Measurements from ENCODE around the gene PLCD4.

PLCD4 gene

GRCh38 chr2:218578272-218578877 is 29.3 kb upstream of the PLCD4 start:
- Mint-ChIP-seq H3K4me3 (no peak overlapping the region), H3K4me1 (ENCODE audit: low read depth in 2 of 2) (peaks cover 14 to 34% of the 10 kb centered on the region in 2 donors), H3K36me3 (ENCODE audit: insufficient read depth) (peaks cover 63% of the 10 kb centered on the region), H3K9me3 (no peaks in the 10 kb centered on the region), H3K27ac (peak overlapping the region; percentile 35 to 52), H3K27me3 (no peaks in the 10 kb centered on the region)
- DNase-seq (no peak), ATAC-seq (replicated peaks) (no peak)

DNA sequence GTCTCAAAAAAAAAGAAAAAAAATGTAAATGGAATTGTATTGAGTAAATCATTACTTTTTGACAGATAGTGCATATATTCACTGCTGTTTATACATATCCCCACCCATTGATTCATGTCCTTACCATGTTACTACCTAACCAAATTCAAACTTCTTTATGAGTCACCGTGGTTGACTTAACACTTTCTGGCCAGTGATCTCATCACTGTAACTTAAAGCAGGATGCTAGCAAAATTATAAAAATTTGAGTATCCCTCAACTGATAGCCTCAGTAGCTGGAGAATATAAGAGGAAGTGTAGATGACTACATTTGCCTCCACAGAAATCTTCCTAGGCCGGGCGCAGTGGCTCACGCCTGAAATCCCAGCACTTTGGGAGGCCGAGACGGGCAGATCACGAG is 25.6 kb upstream of the PLCD4 start:
- no peak overlapping the region for H3K4me3 Mint-ChIP-seq
- no peaks in the 10 kb centered on the region for H3K27me3 Mint-ChIP-seq
- no peak for DNase-seq
- ATAC-seq (replicated peaks): peak; percentile 31
- H3K4me1 Mint-ChIP-seq (ENCODE audit: low read depth in 2 of 2): peaks cover 14 to 23% of the 10 kb centered on the region in 2 donors
- no peaks in the 10 kb centered on the region for H3K9me3 Mint-ChIP-seq
- peak overlapping the region in 1 of 2 donors; percentile 71 for H3K27ac Mint-ChIP-seq
- peaks cover 64% of the 10 kb centered on the region for H3K36me3 Mint-ChIP-seq (ENCODE audit: insufficient read depth)

- no peak overlapping the region for H3K4me3 Mint-ChIP-seq
- no peaks in the 10 kb centered on the region for H3K9me3 Mint-ChIP-seq
- peaks cover 3 to 6% of the 10 kb centered on the region in 2 donors for H3K4me1 Mint-ChIP-seq (ENCODE audit: low read depth in 2 of 2)
- ATAC-seq (replicated peaks): no peak
- DNase-seq: no peak
- no peak overlapping the region for H3K27ac Mint-ChIP-seq
- no peaks in the 10 kb centered on the region for H3K27me3 Mint-ChIP-seq
- H3K36me3 Mint-ChIP-seq (ENCODE audit: insufficient read depth): peaks cover 85% of the 10 kb centered on the region
These were observed 23.5 kb upstream of the PLCD4 start for GRCh38 chr2:218583983-218584850.

DNA sequence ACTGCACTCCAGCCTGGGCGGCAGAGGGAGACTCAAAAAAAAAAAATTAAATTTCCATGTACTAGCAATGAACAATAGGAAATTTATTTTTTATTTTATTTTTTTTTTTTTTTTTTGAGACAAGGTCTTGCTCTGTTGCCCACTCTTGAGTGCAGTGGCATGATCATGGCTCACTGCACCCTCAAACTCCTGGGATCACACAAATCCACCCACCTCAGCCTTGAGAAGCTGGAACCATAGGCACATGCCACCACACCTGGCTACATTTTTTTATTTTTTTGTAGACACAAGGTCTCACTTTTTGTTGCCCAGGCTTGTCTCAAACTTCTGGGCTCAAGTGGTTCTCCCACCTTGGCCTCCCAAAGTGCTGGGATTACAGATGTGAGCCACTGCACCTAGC is 22.2 kb upstream of the PLCD4 start:
- no peak for DNase-seq
- H3K36me3 Mint-ChIP-seq (ENCODE audit: insufficient read depth): peaks cover 90% of the 10 kb centered on the region
- H3K27me3 Mint-ChIP-seq: no peaks in the 10 kb centered on the region
- no peak for ATAC-seq (replicated peaks)
- peaks cover 3 to 6% of the 10 kb centered on the region in 2 donors for H3K4me1 Mint-ChIP-seq (ENCODE audit: low read depth in 2 of 2)
- no peak overlapping the region for H3K4me3 Mint-ChIP-seq
- H3K27ac Mint-ChIP-seq: no peak overlapping the region
- H3K9me3 Mint-ChIP-seq: no peaks in the 10 kb centered on the region

DNA sequence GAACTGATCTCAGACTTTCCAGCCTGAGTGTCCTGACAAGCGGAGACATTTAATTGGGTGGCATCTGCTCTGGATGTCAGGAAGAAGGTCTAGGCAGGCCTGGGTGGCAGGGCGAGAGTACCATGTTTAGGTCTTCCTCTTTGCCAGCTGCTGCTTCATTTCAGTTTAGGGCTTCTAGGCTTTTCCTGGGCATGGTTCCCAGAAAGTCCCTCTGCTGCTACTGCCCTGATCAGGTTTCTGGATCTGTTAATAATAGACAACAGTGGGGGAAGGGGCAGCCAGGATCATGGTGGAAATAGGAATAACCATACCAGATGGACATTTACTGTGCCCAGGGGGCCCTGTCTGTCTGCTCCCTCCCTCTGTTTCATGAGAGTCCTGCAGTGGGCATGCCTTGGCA is 2.3 kb upstream of the PLCD4 start:
- DNase-seq (no peak), ATAC-seq (replicated peaks) (no peak)
- Mint-ChIP-seq H3K36me3 (ENCODE audit: insufficient read depth) (no peaks in the 10 kb centered on the region), H3K27me3 (peaks cover 27 to 42% of the 10 kb centered on the region in 2 donors), H3K9me3 (no peaks in the 10 kb centered on the region), H3K27ac (no peak overlapping the region), H3K4me3 (no peak overlapping the region), H3K4me1 (ENCODE audit: low read depth in 2 of 2) (no peaks in the 10 kb centered on the region)

- peaks cover 0 to 9% of the 10 kb centered on the region in 2 donors for H3K27me3 Mint-ChIP-seq
- ATAC-seq (replicated peaks) (no peak), DNase-seq (no peak)
- no peaks in the 10 kb centered on the region for H3K9me3 Mint-ChIP-seq
- H3K4me3 Mint-ChIP-seq: no peak overlapping the region
- no peaks in the 10 kb centered on the region for H3K36me3 Mint-ChIP-seq (ENCODE audit: insufficient read depth)
- no peak overlapping the region for H3K27ac Mint-ChIP-seq
- H3K4me1 Mint-ChIP-seq (ENCODE audit: low read depth in 2 of 2): no peaks in the 10 kb centered on the region
These were observed 8.2 kb downstream of the PLCD4 start for GRCh38 chr2:218615868-218616315.

DNA sequence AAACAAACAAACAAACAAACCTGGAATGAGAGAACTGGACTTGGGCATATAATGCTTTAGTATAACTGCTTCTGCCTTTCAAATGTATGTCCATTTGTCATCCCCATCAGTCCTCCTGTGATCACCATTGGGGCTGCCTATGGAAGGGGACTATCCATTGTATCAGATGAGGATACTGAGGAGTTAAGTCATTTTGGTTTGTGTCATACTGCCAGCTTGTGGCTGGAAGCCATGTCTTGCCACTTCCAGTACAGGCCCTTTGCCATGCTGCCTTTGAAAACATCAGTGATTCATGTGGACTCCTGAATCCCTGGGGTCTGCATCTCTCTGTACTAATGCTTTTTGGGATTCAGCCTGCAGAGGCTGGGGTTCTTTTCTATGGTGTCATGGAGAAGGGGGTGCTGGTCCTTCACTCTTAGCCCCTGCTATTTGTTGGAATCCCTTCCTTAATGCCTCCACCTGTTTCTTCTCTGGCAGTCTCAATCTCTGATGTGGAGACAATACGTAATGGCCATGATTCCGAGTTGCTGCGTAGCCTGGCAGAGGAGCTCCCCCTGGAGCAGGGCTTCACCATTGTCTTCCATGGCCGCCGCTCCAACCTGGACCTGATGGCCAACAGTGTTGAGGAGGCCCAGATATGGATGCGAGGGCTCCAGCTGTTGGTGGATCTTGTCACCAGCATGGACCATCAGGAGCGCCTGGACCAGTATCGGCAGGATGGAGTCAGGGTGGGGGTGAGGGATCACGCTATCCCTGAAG is 10.6 kb downstream of the PLCD4 start:
- no peaks in the 10 kb centered on the region for H3K4me1 Mint-ChIP-seq (ENCODE audit: low read depth in 2 of 2)
- no peak for ATAC-seq (replicated peaks)
- H3K36me3 Mint-ChIP-seq (ENCODE audit: insufficient read depth): no peaks in the 10 kb centered on the region
- H3K4me3 Mint-ChIP-seq: no peak overlapping the region
- no peak overlapping the region for H3K27ac Mint-ChIP-seq
- H3K27me3 Mint-ChIP-seq: no peaks in the 10 kb centered on the region
- no peak for DNase-seq
- no peaks in the 10 kb centered on the region for H3K9me3 Mint-ChIP-seq

DNA sequence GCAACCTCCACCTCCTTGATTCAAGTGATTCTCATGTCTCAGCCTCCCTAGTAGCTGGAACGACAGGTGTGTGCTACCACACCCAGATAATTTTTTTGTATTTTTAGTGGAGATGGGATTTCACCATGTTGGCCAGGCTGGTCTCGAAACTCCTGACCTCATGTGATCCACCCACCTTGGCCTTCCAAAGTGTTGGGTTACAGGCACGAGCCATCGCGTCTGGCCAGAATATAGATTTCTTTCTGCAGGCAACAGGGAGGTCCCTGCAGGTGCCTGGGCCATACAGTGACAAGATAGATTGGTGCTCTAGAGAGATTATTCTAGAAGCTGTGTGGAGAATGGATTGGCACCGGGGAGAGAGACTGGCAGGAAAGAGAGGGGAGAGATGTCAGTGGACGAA is 13.3 kb downstream of the PLCD4 start:
- DNase-seq (no peak), ATAC-seq (replicated peaks) (no peak)
- Mint-ChIP-seq H3K27me3 (no peaks in the 10 kb centered on the region), H3K27ac (no peak overlapping the region), H3K4me3 (no peak overlapping the region), H3K36me3 (ENCODE audit: insufficient read depth) (peaks cover 4% of the 10 kb centered on the region), H3K9me3 (no peaks in the 10 kb centered on the region), H3K4me1 (ENCODE audit: low read depth in 2 of 2) (no peaks in the 10 kb centered on the region)

DNA sequence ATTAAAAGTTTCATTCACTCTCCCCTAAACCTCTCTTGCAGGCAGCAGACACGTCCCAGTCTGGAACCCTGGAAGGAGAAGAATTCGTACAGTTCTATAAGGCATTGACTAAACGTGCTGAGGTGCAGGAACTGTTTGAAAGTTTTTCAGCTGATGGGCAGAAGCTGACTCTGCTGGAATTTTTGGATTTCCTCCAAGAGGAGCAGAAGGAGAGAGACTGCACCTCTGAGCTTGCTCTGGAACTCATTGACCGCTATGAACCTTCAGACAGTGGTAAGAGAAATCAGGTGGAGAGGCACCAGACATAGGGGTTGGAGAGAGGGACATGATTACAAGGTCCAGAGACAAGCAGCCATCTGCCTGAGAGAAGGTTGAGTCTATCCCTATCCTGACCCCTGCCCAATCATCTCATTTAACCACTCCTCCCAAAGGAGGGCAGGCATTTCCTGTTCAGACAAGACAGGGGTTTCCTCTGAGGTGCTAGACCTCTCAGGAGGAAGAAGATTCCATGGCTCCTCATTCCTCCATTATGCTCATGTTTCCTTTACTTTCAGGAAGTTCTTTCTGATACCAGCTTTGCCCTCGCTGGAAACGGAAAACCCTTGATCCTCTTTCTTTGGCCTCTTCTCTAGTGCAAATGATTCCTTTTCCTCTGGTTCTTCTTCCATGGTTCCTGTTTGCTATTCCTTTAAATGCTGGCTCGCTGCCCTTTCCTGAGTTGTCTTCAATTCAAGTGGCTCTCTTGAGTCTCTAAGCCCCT is 15.1 kb downstream of the PLCD4 start:
- Mint-ChIP-seq H3K27me3 (no peaks in the 10 kb centered on the region), H3K4me3 (no peak overlapping the region), H3K27ac (no peak overlapping the region), H3K4me1 (ENCODE audit: low read depth in 2 of 2) (no peaks in the 10 kb centered on the region), H3K36me3 (ENCODE audit: insufficient read depth) (peaks cover 4% of the 10 kb centered on the region), H3K9me3 (no peaks in the 10 kb centered on the region)
- no peak for ATAC-seq (replicated peaks)
- DNase-seq: no peak

- Mint-ChIP-seq H3K4me1 (ENCODE audit: low read depth in 2 of 2) (no peaks in the 10 kb centered on the region), H3K9me3 (no peaks in the 10 kb centered on the region), H3K27me3 (no peaks in the 10 kb centered on the region), H3K4me3 (no peak overlapping the region), H3K27ac (no peak overlapping the region), H3K36me3 (ENCODE audit: insufficient read depth) (peaks cover 4% of the 10 kb centered on the region)
- ATAC-seq (replicated peaks) (no peak), DNase-seq (no peak)
These were observed 15.6 kb downstream of the PLCD4 start for GRCh38 chr2:218623366-218623705.

DNA sequence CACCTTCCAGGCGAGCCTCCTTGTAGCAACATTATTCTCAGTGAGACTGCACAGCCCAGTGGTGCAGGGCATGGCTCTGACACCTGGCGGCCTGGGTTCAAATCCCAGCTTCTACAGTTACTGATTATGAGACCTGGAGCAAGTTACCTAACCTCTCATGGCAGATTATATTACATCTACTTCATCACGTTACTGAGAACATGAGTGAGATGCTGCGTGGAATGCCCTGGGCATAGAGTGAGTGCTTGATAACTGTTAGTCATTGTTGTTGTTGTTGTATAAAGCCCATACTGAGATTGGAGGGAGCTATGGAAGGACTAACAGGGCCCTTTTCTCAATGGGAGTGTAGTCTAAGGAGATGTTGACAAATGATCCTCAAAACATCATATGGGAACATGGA is 18.7 kb downstream of the PLCD4 start:
- no peak for ATAC-seq (replicated peaks)
- peaks cover 4% of the 10 kb centered on the region for H3K36me3 Mint-ChIP-seq (ENCODE audit: insufficient read depth)
- H3K27ac Mint-ChIP-seq: no peak overlapping the region
- H3K4me1 Mint-ChIP-seq (ENCODE audit: low read depth in 2 of 2): no peaks in the 10 kb centered on the region
- DNase-seq: no peak
- no peak overlapping the region for H3K4me3 Mint-ChIP-seq
- H3K9me3 Mint-ChIP-seq: no peaks in the 10 kb centered on the region
- no peaks in the 10 kb centered on the region for H3K27me3 Mint-ChIP-seq

DNA sequence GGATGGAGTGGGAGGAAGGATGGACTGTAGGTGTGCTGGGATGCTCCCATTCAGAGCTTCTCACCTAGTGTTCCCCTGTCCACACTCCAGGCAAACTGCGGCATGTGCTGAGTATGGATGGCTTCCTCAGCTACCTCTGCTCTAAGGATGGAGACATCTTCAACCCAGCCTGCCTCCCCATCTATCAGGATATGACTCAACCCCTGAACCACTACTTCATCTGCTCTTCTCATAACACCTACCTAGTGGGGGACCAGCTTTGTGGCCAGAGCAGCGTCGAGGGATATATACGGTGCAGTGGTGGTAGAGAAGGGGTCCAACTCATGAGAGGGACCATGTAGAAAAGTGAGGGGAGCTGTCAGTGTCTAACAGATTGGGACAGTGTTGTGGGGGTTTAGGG is 20.2 kb downstream of the PLCD4 start:
- H3K4me3 Mint-ChIP-seq: no peak overlapping the region
- H3K27ac Mint-ChIP-seq: no peak overlapping the region
- no peaks in the 10 kb centered on the region for H3K27me3 Mint-ChIP-seq
- DNase-seq (no peak), ATAC-seq (replicated peaks) (no peak)
- peaks cover 4% of the 10 kb centered on the region for H3K36me3 Mint-ChIP-seq (ENCODE audit: insufficient read depth)
- no peaks in the 10 kb centered on the region for H3K9me3 Mint-ChIP-seq
- H3K4me1 Mint-ChIP-seq (ENCODE audit: low read depth in 2 of 2): no peaks in the 10 kb centered on the region

- Mint-ChIP-seq H3K4me3 (no peak overlapping the region), H3K27ac (no peak overlapping the region), H3K36me3 (ENCODE audit: insufficient read depth) (peaks cover 30% of the 10 kb centered on the region), H3K9me3 (no peaks in the 10 kb centered on the region), H3K4me1 (ENCODE audit: low read depth in 2 of 2) (peaks cover 0 to 1% of the 10 kb centered on the region in 2 donors), H3K27me3 (no peaks in the 10 kb centered on the region)
- ATAC-seq (replicated peaks) (no peak), DNase-seq (no peak)
These were observed 24.1 kb downstream of the PLCD4 start for GRCh38 chr2:218631837-218632236.

All from effector memory CD8-positive, alpha-beta T cell (primary cell).